H1 (cell line): ENCODE results near the gene TNRC6A. TPM values are rescaled to one million over a fixed set of nuclear protein-coding genes. Genes with fewer than 3 reads are reported as not detected.

ENCODE experiments used
- CHD2 ChIP-seq: IDR thresholded peaks from 2 replicates; pipeline ENCODE4 v1.6.1; 2012; ENCODE audit warnings: low read length, improper control_type of control experiment
- CREB1 ChIP-seq: IDR thresholded peaks from 2 replicates; pipeline ENCODE4 v1.6.1; 2012; ENCODE audit warnings: inconsistent platforms
- EP300 ChIP-seq, 2 experiments: IDR thresholded peaks; 1 replicate in 1 of 2; 2 replicates in 1 of 2; pipeline ENCODE4 v1.6.1; 2011 to 2012; ENCODE audit warnings: low read depth in 2 of 2, low read length in 2 of 2, mild to moderate bottlenecking in 2 of 2, borderline replicate concordance in 1 of 2, inconsistent platforms in 1 of 2, moderate library complexity in 1 of 2
- KDM4A ChIP-seq: IDR thresholded peaks from one replicate; pipeline ENCODE4 v1.7.1; 2012; ENCODE audit warnings: low read depth, mild to moderate bottlenecking, moderate library complexity, low read length, inconsistent platforms; ENCODE audit not compliant: severe bottlenecking
- KDM5A ChIP-seq: fragments of 200-600 bp; IDR thresholded peaks from 2 replicates; pipeline ENCODE4 v1.7.1; 2012; ENCODE audit warnings: mild to moderate bottlenecking, low read length, inconsistent platforms, mixed read lengths
- PHF8 ChIP-seq: fragments of 200-600 bp; sonication (generic); conservative IDR thresholded peaks from 2 replicates; pipeline ENCODE4 v1.7.1; 2012; ENCODE audit warnings: low read depth, mild to moderate bottlenecking, inconsistent platforms, low read length, moderate library complexity
- POLR2A ChIP-seq, 2 experiments: IDR thresholded peaks; 1 replicate in 1 of 2; 2 replicates in 1 of 2; pipeline ENCODE4 v1.6.1; 2011; ENCODE audit warnings: low read depth in 2 of 2, low read length in 2 of 2, mild to moderate bottlenecking in 2 of 2; ENCODE audit errors: control extremely low read depth in 1 of 2
- POLR2AphosphoS5 ChIP-seq: IDR thresholded peaks from 2 replicates; pipeline ENCODE4 v1.6.1; 2011; ENCODE audit warnings: low read depth, low read length
- SIX5 ChIP-seq: IDR thresholded peaks from 2 replicates; pipeline ENCODE4 v1.6.1; 2011; ENCODE audit warnings: mild to moderate bottlenecking, low read depth, low read length
- SRF ChIP-seq: IDR thresholded peaks from 2 replicates; pipeline ENCODE4 v1.6.1; 2011; ENCODE audit warnings: mild to moderate bottlenecking, low read depth, low read length, moderate library complexity
- TAF1 ChIP-seq: IDR thresholded peaks from 2 replicates; pipeline ENCODE4 v1.6.1; 2011; ENCODE audit warnings: mild to moderate bottlenecking, low read depth, low read length
- TBP ChIP-seq: IDR thresholded peaks from 2 replicates; pipeline ENCODE4 v1.6.1; 2011; ENCODE audit warnings: low read depth, low read length, improper control_type of control experiment
- polyA plus RNA-seq, 7 experiments: library from polyadenylated mRNA; depleted of rRNA in 3 of 7; stranded (reverse) in 5 of 7; unstranded in 2 of 7; fragments of >200 nt in 5 of 7; fragments of 200-250 nt in 2 of 7; gene quantifications; 1 replicate in 5 of 7; 2 replicates in 1 of 7; 4 replicates in 1 of 7; pipeline versions ENCODE4 v1.2.1 to v1.2.3, GENCODE V29; 2011 to 2013; ENCODE audit warnings: missing spikeins in 2 of 7, mixed read lengths in 2 of 7
- total RNA-seq: library from RNA; stranded (reverse); fragmentation: NEBNext Ultra II Directional; extraction: Animal tissue kit (Norgen Biotek cat#: 25700); gene quantifications from 2 replicates; pipeline ENCODE4 v1.2.1, GENCODE V29; 2021

TNRC6A gene
- total and polyA plus RNA-seq, 2 of the 8 experiments (the other 6 are each of a cell fraction or from before 2014, with no cell fraction given): 67.6 to 103 TPM

DNA sequence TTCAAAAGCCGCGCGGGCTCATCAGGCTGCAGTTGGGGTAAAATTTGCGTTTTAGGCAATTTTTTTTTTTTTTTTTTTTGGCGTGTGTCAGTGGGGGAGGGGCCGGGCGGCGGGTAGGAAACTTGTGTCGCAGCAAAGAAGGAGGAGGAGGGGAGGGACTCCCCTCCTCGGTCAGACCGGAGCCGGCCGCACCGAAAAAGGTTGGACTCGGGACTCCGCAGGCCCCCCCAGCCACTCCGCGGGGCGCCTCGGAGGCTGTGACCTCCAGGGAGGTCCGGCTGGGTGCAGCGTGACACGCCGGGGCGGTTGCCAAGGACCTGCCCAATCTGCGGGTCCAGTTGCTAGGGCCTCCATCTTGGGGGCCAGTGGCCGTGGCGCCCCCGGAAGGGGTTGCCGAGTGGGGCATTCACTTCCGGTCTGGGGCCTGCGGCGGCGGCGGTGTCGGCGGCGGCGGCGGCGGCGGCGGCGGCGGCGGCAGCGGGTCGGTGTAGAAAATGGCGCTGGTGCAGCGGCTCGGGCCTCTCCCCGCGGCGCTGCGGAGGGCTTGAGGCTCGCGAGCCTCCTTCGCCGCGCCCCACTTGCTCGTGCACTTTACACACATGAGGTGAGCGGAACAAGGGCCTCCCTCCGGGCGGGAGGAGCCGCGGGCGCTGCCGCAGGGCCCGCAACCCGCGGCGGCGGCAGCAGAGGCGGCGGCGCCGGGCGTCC, at the start of gene TNRC6A (continued):
- TF ChIP-seq SIX5 (no peak), EP300 (IDR thresholded peaks at IDR 0.05; ENCODE audit: borderline replicate concordance in 1 of 2, low read depth in 2 of 2, low read length in 2 of 2) (peak in 1 of 2 experiments; percentile 66; a peak in 1 of 3 replicates), POLR2AphosphoS5 (peak; percentile 29; the same call in 1 of the 2 replicates), PHF8 (peak; percentile 85), KDM5A (peak; percentile 33; the same call in 1 of the 2 replicates), SRF (0 out of 2 replicates have a peak, but pooled peaks have one; percentile 7), CHD2 (peak; percentile 37; the same call in 1 of the 2 replicates), TBP (peak; percentile 46; the same call in 1 of the 2 replicates), TAF1 (peak; percentile 69), CREB1 (peak; percentile 25; the same call in 1 of the 2 replicates), POLR2A (IDR thresholded peaks at IDR 0.05; ENCODE audit: control extremely low read depth in 1 of 2, low read depth in 2 of 2, low read length in 2 of 2) (peak; percentile 80), KDM4A (peak; percentile 45)
